ENCODE results near the gene TMEM225B. TPM values are rescaled to one million over a fixed set of nuclear protein-coding genes. Genes with fewer than 3 reads are reported as not detected.
"Not testable (repeated sequence)": the region's sequence is repeated elsewhere in the genome, so short reads cannot be mapped to it uniquely, and the experiment has no call there.

The TMEM225B gene
- total RNA-seq, 4 donors from 2014 or later: 0.29 to 2.2 (median 0.66) TPM

DNA sequence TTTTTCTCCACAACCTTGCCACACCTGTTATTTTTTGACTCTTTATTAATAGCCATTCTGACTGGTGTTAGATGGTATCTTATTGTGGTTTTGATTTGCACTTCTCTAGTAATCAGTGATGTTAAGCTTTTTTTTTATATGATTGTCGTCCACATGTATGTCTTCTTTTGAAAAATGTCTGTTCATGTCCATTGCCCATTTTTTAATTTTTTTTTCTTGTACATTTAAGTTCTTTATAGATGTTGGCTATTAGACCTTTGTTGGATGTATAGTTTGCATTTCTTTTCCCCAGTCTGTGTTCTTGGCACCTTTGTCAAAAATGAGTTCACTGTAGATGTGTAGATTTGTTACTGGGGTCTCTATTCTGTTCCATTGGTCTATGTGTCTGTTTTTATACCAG is 47.5 kb downstream of the TMEM225B start:
- H3K27ac ChIP-seq: no peak overlapping the region
- TF ChIP-seq POLR2A (IDR thresholded peaks at IDR 0.05) (no peak), CTCF (IDR thresholded peaks at IDR 0.05) (no peak)

GRCh38 chr7:99648843-99649242 is 50.8 kb downstream of the TMEM225B start:
- TF ChIP-seq POLR2A (IDR thresholded peaks at IDR 0.05): no peak
- no peak for TF ChIP-seq CTCF (IDR thresholded peaks at IDR 0.05)
- H3K36me3 ChIP-seq: no peaks in the 10 kb centered on the region
- H3K9me3 ChIP-seq: no peaks in the 10 kb centered on the region
- H3K4me1 ChIP-seq: no peaks in the 10 kb centered on the region
- no peaks in the 10 kb centered on the region for H3K27me3 ChIP-seq
- DNase-seq: no peak
- no peak overlapping the region for H3K27ac ChIP-seq
- no peak overlapping the region for H3K4me3 ChIP-seq
- intact Hi-C loops (cut with DNase I; ENCODE audit: low total_unique reads): no loop called here

More for the DNA sequence above, 47.5 kb downstream of the TMEM225B start:
- H3K27me3 ChIP-seq: no peaks in the 10 kb centered on the region
- H3K4me3 ChIP-seq: no peak overlapping the region
- H3K4me1 ChIP-seq: no peaks in the 10 kb centered on the region
- intact Hi-C loops (cut with DNase I; ENCODE audit: low total_unique reads): no loop called here
- H3K36me3 ChIP-seq: no peaks in the 10 kb centered on the region
- DNase-seq: no peak
- no peaks in the 10 kb centered on the region for H3K9me3 ChIP-seq

DNA sequence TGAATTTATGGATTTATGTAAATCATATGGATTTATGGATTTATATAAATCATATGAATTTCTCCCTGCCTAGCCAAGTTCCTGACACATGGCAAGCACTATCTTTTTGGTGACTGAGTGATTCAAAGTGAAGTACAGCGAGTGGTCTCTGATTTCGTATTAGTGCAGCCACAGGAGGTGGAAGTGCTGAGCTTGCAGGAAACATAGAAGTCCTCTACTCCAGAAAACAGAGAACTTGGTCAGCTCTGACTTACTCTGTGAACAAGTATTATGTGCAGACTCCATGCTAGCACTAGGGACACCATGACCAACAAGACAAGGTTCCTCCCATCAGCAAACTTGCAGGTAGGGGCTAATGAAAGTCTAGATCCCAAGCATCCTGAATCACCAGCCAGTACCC is 53.2 kb downstream of the TMEM225B start:
- no peak overlapping the region for H3K4me3 ChIP-seq
- TF ChIP-seq CTCF (IDR thresholded peaks at IDR 0.05): no peak
- no peak for TF ChIP-seq POLR2A (IDR thresholded peaks at IDR 0.05)
- H3K4me1 ChIP-seq: no peaks in the 10 kb centered on the region
- no peaks in the 10 kb centered on the region for H3K27me3 ChIP-seq
- DNase-seq: no peak
- no peaks in the 10 kb centered on the region for H3K9me3 ChIP-seq
- H3K27ac ChIP-seq: no peak overlapping the region
- intact Hi-C loops (cut with DNase I; ENCODE audit: low total_unique reads): no loop called here
- H3K36me3 ChIP-seq: no peaks in the 10 kb centered on the region

GRCh38 chr7:99652671-99653070 is 54.6 kb downstream of the TMEM225B start:
- intact Hi-C loops (cut with DNase I; ENCODE audit: low total_unique reads): no loop called here
- TF ChIP-seq POLR2A (IDR thresholded peaks at IDR 0.05) (no peak), CTCF (IDR thresholded peaks at IDR 0.05) (no peak)

GRCh38 chr7:99653269-99653668 is 55.2 kb downstream of the TMEM225B start:
- intact Hi-C loops (cut with DNase I; ENCODE audit: low total_unique reads): not testable (repeated sequence)

More at GRCh38 chr7:99652671-99653070, 54.6 kb downstream of the TMEM225B start:
- Histone ChIP-seq H3K27me3 (no peaks in the 10 kb centered on the region), H3K9me3 (no peaks in the 10 kb centered on the region), H3K27ac (no peak overlapping the region), H3K36me3 (no peaks in the 10 kb centered on the region), H3K4me3 (no peak overlapping the region), H3K4me1 (no peaks in the 10 kb centered on the region)
- no peak for DNase-seq

GRCh38 chr7:99653754-99654153 is 55.7 kb downstream of the TMEM225B start:
- no peak for TF ChIP-seq CTCF (IDR thresholded peaks at IDR 0.05)
- TF ChIP-seq POLR2A (IDR thresholded peaks at IDR 0.05): no peak
- no peaks in the 10 kb centered on the region for H3K36me3 ChIP-seq
- no peaks in the 10 kb centered on the region for H3K9me3 ChIP-seq
- no peak overlapping the region for H3K4me3 ChIP-seq
- intact Hi-C loops (cut with DNase I; ENCODE audit: low total_unique reads): no loop called here
- H3K27ac ChIP-seq: no peak overlapping the region
- H3K27me3 ChIP-seq: no peaks in the 10 kb centered on the region
- no peaks in the 10 kb centered on the region for H3K4me1 ChIP-seq
- no peak for DNase-seq

More at GRCh38 chr7:99653269-99653668, 55.2 kb downstream of the TMEM225B start:
- H3K36me3 ChIP-seq, H3K4me3 ChIP-seq, DNase-seq, H3K4me1 ChIP-seq, H3K27me3 ChIP-seq, H3K9me3 ChIP-seq, H3K27ac ChIP-seq: not testable (repeated sequence)

GRCh38 chr7:99654626-99655025 is 56.6 kb downstream of the TMEM225B start:
- DNase-seq; H3K4me1 ChIP-seq; H3K36me3 ChIP-seq; H3K27ac ChIP-seq; H3K4me3 ChIP-seq; H3K27me3 ChIP-seq; intact Hi-C loops (cut with DNase I; ENCODE audit: low total_unique reads); H3K9me3 ChIP-seq: not testable (repeated sequence)

DNA sequence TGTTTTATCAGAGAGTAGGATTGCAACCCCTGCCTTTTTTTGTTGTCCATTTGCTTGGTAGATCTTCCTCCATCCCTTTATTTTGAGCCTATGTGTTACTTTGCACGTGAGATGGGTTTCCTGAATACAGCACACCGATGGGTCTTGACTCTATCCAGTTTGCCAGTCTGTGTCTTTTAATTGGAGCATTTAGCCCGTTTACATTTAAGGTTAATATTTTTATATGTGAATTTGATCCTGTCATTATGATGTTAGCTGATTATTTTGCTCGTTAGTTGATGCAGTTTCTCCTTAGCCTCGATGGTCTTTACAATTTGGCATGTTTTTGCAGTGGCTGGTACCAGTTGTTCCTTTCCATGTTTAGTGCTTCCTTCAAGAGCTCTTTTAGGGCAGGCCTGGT is 59.8 kb downstream of the TMEM225B start:
- H3K27me3 ChIP-seq; H3K27ac ChIP-seq; H3K4me1 ChIP-seq; H3K36me3 ChIP-seq; DNase-seq; H3K4me3 ChIP-seq; intact Hi-C loops (cut with DNase I; ENCODE audit: low total_unique reads); H3K9me3 ChIP-seq: not testable (repeated sequence)

Data from uterus (tissue), 4 donors.